ENCODE measurements around the gene TMPO. TPM values are rescaled to one million over a fixed set of nuclear protein-coding genes. Genes with fewer than 3 reads are reported as not detected.
"Not testable (repeated sequence)": the region's sequence is repeated elsewhere in the genome, so short reads cannot be mapped to it uniquely, and the experiment has no call there.

The TMPO gene
- total and polyA plus RNA-seq, 3 experiments from 2014 or later = 42.0 to 274 (median 260) TPM

DNA sequence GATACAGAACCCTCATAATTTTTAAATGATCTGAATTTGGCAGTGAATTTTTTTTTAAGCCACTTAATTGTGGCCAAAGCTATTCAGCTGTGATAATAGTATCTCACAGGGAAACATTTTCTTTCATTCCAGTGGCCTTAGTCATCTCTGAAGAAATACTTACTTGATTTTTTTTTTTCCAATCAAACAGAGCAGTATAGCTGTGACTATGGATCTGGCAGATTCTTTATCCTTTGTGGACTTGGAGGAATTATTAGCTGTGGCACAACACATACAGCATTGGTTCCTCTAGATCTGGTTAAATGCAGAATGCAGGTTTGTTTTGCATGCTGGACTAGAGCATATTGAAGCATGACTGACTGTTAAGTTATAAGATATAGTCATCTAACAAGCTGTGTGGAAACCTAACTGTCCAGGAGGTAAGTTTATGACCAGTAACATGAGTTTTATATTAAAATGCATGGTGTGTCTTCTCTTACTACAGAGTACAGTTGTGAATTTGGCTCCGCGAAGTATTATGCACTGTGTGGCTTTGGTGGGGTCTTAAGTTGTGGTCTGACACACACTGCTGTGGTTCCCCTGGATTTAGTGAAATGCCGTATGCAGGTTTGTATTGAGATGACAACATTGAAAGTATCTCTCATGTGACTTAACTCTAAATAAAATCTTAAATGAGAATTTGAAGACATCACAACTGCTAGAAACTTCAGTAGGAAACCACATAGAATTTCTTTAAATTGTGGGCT lies 80.0 kb downstream of the TMPO start:
- H3K4me1 Mint-ChIP-seq = peaks cover 38 to 48% (median 40%) of the 10 kb centered on the region in 3 donors
- CTCF ChIA-PET = interaction anchor here (1.0 to 4.2 kb wide), 3 partner anchors 10 to 80 kb away, joined by 3 to 18 read pairs (median 3); partner anchors contain the start of genes IKBIP and TMPO
- POLR2A ChIA-PET = interaction anchor here (3.6 to 4.4 kb wide), 2 partner anchors 49 to 80 kb away, joined by 37 to 38 read pairs; partner anchors contain the start of genes APAF1, IKBIP and TMPO

DNA sequence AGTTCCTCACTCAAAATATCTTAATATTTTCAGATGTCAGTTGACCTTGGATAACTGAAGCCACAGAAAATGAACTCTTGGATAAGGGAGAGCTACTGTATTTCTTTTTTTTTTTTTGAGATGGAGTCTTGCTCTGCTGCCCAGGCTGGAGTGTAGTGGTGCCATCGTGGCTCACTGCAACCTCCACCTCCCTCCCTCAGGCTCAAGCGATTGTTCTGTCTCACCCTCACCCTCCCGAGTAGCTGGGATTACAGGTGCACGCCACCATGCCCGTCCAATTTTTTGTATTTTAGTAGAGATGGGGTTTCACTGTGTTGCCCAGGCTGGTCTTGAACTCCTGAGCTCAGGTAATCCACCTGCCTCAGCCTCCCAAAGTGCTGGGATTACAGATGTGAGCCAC lies 81.9 kb downstream of the TMPO start:
- DNase-seq = not testable (repeated sequence)
- H3K36me3 Mint-ChIP-seq = peaks cover 4 to 81% (median 17%) of the 10 kb centered on the region in 3 donors

More for the DNA sequence above, 80.0 kb downstream of the TMPO start:
- Mint-ChIP-seq H3K36me3 (peaks cover 4 to 62% (median 9%) of the 10 kb centered on the region in 3 donors), H3K27ac (peak overlapping the region; percentile 61 to 98 (median 97)), H3K4me3 (peak overlapping the region; percentile 90 to 100 (median 95)), H3K9me3 (no peaks in the 10 kb centered on the region), H3K27me3 (no peaks in the 10 kb centered on the region)
- Histone ChIP-seq H3K27me3 (ENCODE audit: insufficient read depth, low read length, poor library complexity, severe bottlenecking) (no peaks in the 10 kb centered on the region), H3K9me3 (ENCODE audit: low read length) (no peaks in the 10 kb centered on the region), H3K4me3 (ENCODE audit: low read length) (peak overlapping the region; percentile 83), H3K4me1 (ENCODE audit: insufficient read depth, low read length) (peaks cover 37% of the 10 kb centered on the region), H3K36me3 (ENCODE audit: insufficient read depth, low read length) (peaks cover 28% of the 10 kb centered on the region), H3K27ac (ENCODE audit: low read depth, low read length) (peak overlapping the region; percentile 98)
- DNase-seq = peak in 2 of 5 donors; percentile 25 to 60

More for the DNA sequence above, 81.9 kb downstream of the TMPO start:
- H3K9me3 ChIP-seq (ENCODE audit: low read length); H3K27me3 Mint-ChIP-seq; H3K9me3 Mint-ChIP-seq; H3K4me3 ChIP-seq (ENCODE audit: low read length); H3K27ac ChIP-seq (ENCODE audit: low read depth, low read length); H3K27me3 ChIP-seq (ENCODE audit: insufficient read depth, low read length, poor library complexity, severe bottlenecking); POLR2A ChIA-PET: not testable (repeated sequence)
- Mint-ChIP-seq H3K4me1 (peaks cover 38 to 48% (median 38%) of the 10 kb centered on the region in 3 donors), H3K4me3 (peak overlapping the region in 1 of 7 donors; percentile 59), H3K27ac (peak overlapping the region in 6 of 8 donors; percentile 31 to 94 (median 62))
- CTCF ChIA-PET = interaction anchor here (1.2 kb wide), 2 partner anchors 35 to 105 kb away, joined by 3 read pairs; no protein-coding TSS in a partner anchor
- Histone ChIP-seq H3K36me3 (ENCODE audit: insufficient read depth, low read length) (peaks cover 46% of the 10 kb centered on the region), H3K4me1 (ENCODE audit: insufficient read depth, low read length) (peaks cover 37% of the 10 kb centered on the region)

Other genes starting within 250 kb of the TMPO start
- gene SLC25A3, start 78.1 kb downstream of the TMPO start, total RNA-seq = 100 to 1,000 TPM; 668 to 674 TPM
- 310 TPM for gene SLC25A3, start 78.1 kb downstream of the TMPO start, polyA plus RNA-seq
- 10 to 100 TPM; 29.4 to 30.4 TPM for gene IKBIP, start 129.2 kb downstream of the TMPO start, total RNA-seq
- 9.4 TPM for gene IKBIP, start 129.2 kb downstream of the TMPO start, polyA plus RNA-seq
- gene APAF1, start 129.7 kb downstream of the TMPO start, total RNA-seq = 10 to 100 TPM; 13.9 to 14.6 TPM
- 11.1 TPM for gene APAF1, start 129.7 kb downstream of the TMPO start, polyA plus RNA-seq